ENCODE measurements around the gene HYOU1. TPM values are rescaled to one million over a fixed set of nuclear protein-coding genes. Genes with fewer than 3 reads are reported as not detected.
"Not testable (repeated sequence)": the region's sequence is repeated elsewhere in the genome, so short reads cannot be mapped to it uniquely, and the experiment has no call there.

The HYOU1 gene
- 63.6 TPM for polyA plus RNA-seq (2012; ENCODE audit: low read depth, missing spikeins)

- peak; percentile 99 for DNase-seq (ENCODE audit: insufficient read length, low spot score)
- FAIRE-seq = peak; percentile 99
- TF ChIP-seq POU2F2 (IDR thresholded peaks at IDR 0.05; ENCODE audit: low read depth, low read length) (peak; percentile 79), TAF1 (IDR thresholded peaks at IDR 0.05; ENCODE audit: low read depth, low read length) (peak; percentile 83), PAX5 (IDR thresholded peaks at IDR 0.05; ENCODE audit: insufficient read depth, low read length, severe bottlenecking) (no peak), POLR2AphosphoS5 (IDR thresholded peaks at IDR 0.05; ENCODE audit: low read depth, low read length) (peak; percentile 58), SPI1 (IDR thresholded peaks at IDR 0.05; ENCODE audit: low read depth, low read length) (no peak), POLR2A (IDR thresholded peaks at IDR 0.05; ENCODE audit: low read depth, low read length) (peak; percentile 65)
Observed at GRCh38 chr11:119057000-119057769, at the start of gene HYOU1. TSS of gene HYOU1 (minus strand) at chr11:119057205. CDS start at chr11:119056160, 1,045 bp downstream.

- no peak for TF ChIP-seq TAF1 (IDR thresholded peaks at IDR 0.05; ENCODE audit: low read depth, low read length)
- no peak for TF ChIP-seq POLR2A (IDR thresholded peaks at IDR 0.05; ENCODE audit: low read depth, low read length)
- DNase-seq (ENCODE audit: insufficient read length, low spot score) (no peak), FAIRE-seq (no peak)
Observed at GRCh38 chr11:119103793-119104192, 46.8 kb upstream of the HYOU1 start.

- DNase-seq (ENCODE audit: insufficient read length, low spot score); FAIRE-seq: not testable (repeated sequence)
Observed at GRCh38 chr11:119103161-119103664, 46.2 kb upstream of the HYOU1 start.

- DNase-seq (ENCODE audit: insufficient read length, low spot score) = peak; percentile 59
- peak; percentile 94 for FAIRE-seq
- TF ChIP-seq POLR2AphosphoS5 (IDR thresholded peaks at IDR 0.05; ENCODE audit: low read depth, low read length) (no peak), TAF1 (IDR thresholded peaks at IDR 0.05; ENCODE audit: low read depth, low read length) (peak; percentile 84; the same call in 1 of the 2 replicates), PAX5 (IDR thresholded peaks at IDR 0.05; ENCODE audit: insufficient read depth, low read length, severe bottlenecking) (peak; percentile 99), POLR2A (IDR thresholded peaks at IDR 0.05; ENCODE audit: low read depth, low read length) (no peak), POU2F2 (IDR thresholded peaks at IDR 0.05; ENCODE audit: low read depth, low read length) (peak; percentile 43; the same call in 1 of the 2 replicates), SPI1 (IDR thresholded peaks at IDR 0.05; ENCODE audit: low read depth, low read length) (peak; percentile 24; the same call in 1 of the 2 replicates)
Observed at GRCh38 chr11:119101759-119102423, 44.9 kb upstream of the HYOU1 start, which contains the start of gene DPAGT1. TSS of gene DPAGT1 (minus strand) at chr11:119101853. CDS start at chr11:119101655, 198 bp downstream.

- TF ChIP-seq POLR2A (IDR thresholded peaks at IDR 0.05; ENCODE audit: low read depth, low read length) (no peak), TAF1 (IDR thresholded peaks at IDR 0.05; ENCODE audit: low read depth, low read length) (no peak), SPI1 (IDR thresholded peaks at IDR 0.05; ENCODE audit: low read depth, low read length) (no peak), PAX5 (IDR thresholded peaks at IDR 0.05; ENCODE audit: insufficient read depth, low read length, severe bottlenecking) (no peak), POLR2AphosphoS5 (IDR thresholded peaks at IDR 0.05; ENCODE audit: low read depth, low read length) (no peak), POU2F2 (IDR thresholded peaks at IDR 0.05; ENCODE audit: low read depth, low read length) (no peak)
- DNase-seq (ENCODE audit: insufficient read length, low spot score) = no peak
- FAIRE-seq = peak; percentile 40
Observed at GRCh38 chr11:119100994-119101758, 44.2 kb upstream of the HYOU1 start.

GRCh38 chr11:119100246-119100970 is 43.4 kb upstream of the HYOU1 start:
- FAIRE-seq = peak; percentile 61
- TF ChIP-seq POLR2A (IDR thresholded peaks at IDR 0.05; ENCODE audit: low read depth, low read length) (no peak), TAF1 (IDR thresholded peaks at IDR 0.05; ENCODE audit: low read depth, low read length) (no peak), PAX5 (IDR thresholded peaks at IDR 0.05; ENCODE audit: insufficient read depth, low read length, severe bottlenecking) (no peak), SPI1 (IDR thresholded peaks at IDR 0.05; ENCODE audit: low read depth, low read length) (no peak), POLR2AphosphoS5 (IDR thresholded peaks at IDR 0.05; ENCODE audit: low read depth, low read length) (no peak), POU2F2 (IDR thresholded peaks at IDR 0.05; ENCODE audit: low read depth, low read length) (no peak)
- DNase-seq (ENCODE audit: insufficient read length, low spot score) = no peak

GRCh38 chr11:119099711-119100110 is 42.7 kb upstream of the HYOU1 start:
- DNase-seq (ENCODE audit: insufficient read length, low spot score) (no peak), FAIRE-seq (no peak)
- TF ChIP-seq TAF1 (IDR thresholded peaks at IDR 0.05; ENCODE audit: low read depth, low read length) (no peak), SPI1 (IDR thresholded peaks at IDR 0.05; ENCODE audit: low read depth, low read length) (no peak), PAX5 (IDR thresholded peaks at IDR 0.05; ENCODE audit: insufficient read depth, low read length, severe bottlenecking) (no peak), POLR2A (IDR thresholded peaks at IDR 0.05; ENCODE audit: low read depth, low read length) (no peak), POU2F2 (IDR thresholded peaks at IDR 0.05; ENCODE audit: low read depth, low read length) (no peak), POLR2AphosphoS5 (IDR thresholded peaks at IDR 0.05; ENCODE audit: low read depth, low read length) (no peak)

GRCh38 chr11:119095066-119095880 is 38.3 kb upstream of the HYOU1 start:
- TF ChIP-seq SPI1 (IDR thresholded peaks at IDR 0.05; ENCODE audit: low read depth, low read length) (peak; percentile 40; the same call in 1 of the 2 replicates), PAX5 (IDR thresholded peaks at IDR 0.05; ENCODE audit: insufficient read depth, low read length, severe bottlenecking) (peak; percentile 17), POLR2A (IDR thresholded peaks at IDR 0.05; ENCODE audit: low read depth, low read length) (peak; percentile 100), TAF1 (IDR thresholded peaks at IDR 0.05; ENCODE audit: low read depth, low read length) (peak; percentile 99), POU2F2 (IDR thresholded peaks at IDR 0.05; ENCODE audit: low read depth, low read length) (peak; percentile 96), POLR2AphosphoS5 (IDR thresholded peaks at IDR 0.05; ENCODE audit: low read depth, low read length) (peak; percentile 100)
- peak; percentile 92 for DNase-seq (ENCODE audit: insufficient read length, low spot score)
- peak; percentile 98 for FAIRE-seq
